Aorta (tissue), 5 donors: ENCODE results near the gene PIK3R6. TPM values are rescaled to one million over a fixed set of nuclear protein-coding genes. Genes with fewer than 3 reads are reported as not detected.

Source experiments
- ATAC-seq: fragments of 200-7000 bp; cut with Tn5 transposase; one replicate; pipeline ENCODE4 v1.9.1; 2022; ENCODE audit warnings: moderate library complexity; ENCODE audit not compliant: low FRiP score
- DNase-seq, 2 donors: peaks; one replicate each; pipeline ENCODE4 v3.0.0-alpha.2; 2020
- H3K27ac ChIP-seq, 2 donors: one replicate each; pipeline ENCODE4 v1.5.1; 2013; ENCODE audit warnings: low read length in 2 of 2, mild to moderate bottlenecking in 2 of 2, moderate library complexity in 2 of 2, control low read depth in 1 of 2, inconsistent platforms in 1 of 2, low read depth in 1 of 2
- H3K27me3 ChIP-seq, 2 donors: one replicate each; pipeline ENCODE4 v1.6.1; 2013; ENCODE audit warnings: control low read depth in 1 of 2, low read length in 1 of 2, mild to moderate bottlenecking in 1 of 2, moderate library complexity in 1 of 2; ENCODE audit not compliant: insufficient read depth in 2 of 2, control insufficient read depth in 1 of 2
- H3K36me3 ChIP-seq, 2 donors: one replicate each; pipeline ENCODE4 v1.6.1; 2013; ENCODE audit warnings: control low read depth in 1 of 2, low read length in 1 of 2, mild to moderate bottlenecking in 1 of 2; ENCODE audit not compliant: insufficient read depth in 2 of 2, control insufficient read depth in 1 of 2
- H3K4me1 ChIP-seq, 2 donors: one replicate each; pipeline ENCODE4 v1.6.1; 2013; ENCODE audit warnings: low read length in 2 of 2, control low read depth in 1 of 2, mild to moderate bottlenecking in 1 of 2, moderate library complexity in 1 of 2; ENCODE audit not compliant: insufficient read depth in 2 of 2, control insufficient read depth in 1 of 2
- H3K4me3 ChIP-seq, 2 donors: one replicate each; pipeline ENCODE4 v1.5.1; 2013; ENCODE audit warnings: low read length in 2 of 2, control low read depth in 1 of 2, mild to moderate bottlenecking in 1 of 2
- H3K9me3 ChIP-seq: one replicate; pipeline ENCODE4 v1.6.1; 2013; ENCODE audit warnings: mild to moderate bottlenecking, low read length; ENCODE audit not compliant: control insufficient read depth
- WGBS, 2 donors: extraction: QIAGEN DNeasy Blood & Tissue Kit; methylation state at CpG; one replicate each; pipeline ENCODE4 v1.1.7; 2013; 5-methylcytosine and 5-hydroxymethylcytosine counted together
- intact Hi-C, 2 donors: fragments of 100-400 bp; cut with DNase I; formaldehyde crosslinking; loops; one replicate each; pipeline versions ENCODE4 v1.14.2 to v1.15.0; 2022
- polyA plus RNA-seq, 2 donors: library from polyadenylated mRNA; stranded (reverse); fragments of 200-250 nt; gene quantifications; one replicate each; pipeline ENCODE4 v1.2.3, GENCODE V29; 2013
- total RNA-seq, 2 donors: library from RNA; stranded (reverse); fragmentation: NEBNext Ultra II Directional; extraction: Animal tissue kit (Norgen Biotek cat#: 25700); gene quantifications; one replicate each; pipeline ENCODE4 v1.2.1, GENCODE V29; 2021
- donor health status: healthy with polysubstance abuse.
- donor health status: Bipolar disorder and iron deficiency.
- donor health status: DM: no; HTN: no; CAD: no.
- donor health status: DM: no; HTN: no; CAD: no.
- donor health status: DM: yes; HTN: yes; CAD: no.

The PIK3R6 gene
- total and polyA plus RNA-seq, 4 donors, result 0.10 to 3.5 (median 1.0) TPM

GRCh38 chr17:8828517-8828875, 39.0 kb downstream of the PIK3R6 start:
- intact Hi-C loops, result no loop called here
- 87 to 91% methylated on average over 20 of the region's 20 CpGs for WGBS, 2 donors

DNA sequence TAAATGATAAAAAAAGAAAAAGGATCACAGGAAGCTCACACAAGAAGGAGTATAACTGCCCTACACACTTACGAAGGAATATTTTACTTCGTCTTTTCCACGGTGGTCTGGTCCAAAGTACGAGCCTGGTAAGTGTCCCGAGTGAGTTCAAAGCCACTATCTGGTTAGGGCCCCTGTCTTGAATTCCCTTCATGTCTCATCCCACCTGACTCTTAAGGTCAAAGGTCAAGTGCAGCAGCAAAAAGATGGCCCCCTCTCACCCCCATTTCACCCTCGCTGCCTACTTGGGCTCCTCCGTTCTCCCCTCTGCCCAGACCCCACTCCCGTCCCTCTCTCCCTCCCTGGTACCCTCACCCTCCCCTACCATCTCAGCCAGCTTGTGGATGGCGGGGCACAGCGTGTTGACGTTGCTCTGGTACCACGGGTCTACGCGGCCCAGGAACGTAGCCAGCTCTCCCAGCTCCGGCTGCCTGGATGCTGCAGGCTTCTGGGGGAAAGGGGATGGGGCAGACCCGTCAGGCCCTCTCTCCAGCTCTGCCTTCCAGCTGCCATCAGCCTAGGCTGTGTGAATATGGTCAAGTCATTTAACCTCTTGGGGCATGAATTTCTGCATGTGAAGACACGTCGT, 40.6 kb downstream of the PIK3R6 start:
- 73 to 78% methylated on average over 19 of the region's 19 CpGs for WGBS, 2 donors
- H3K27ac ChIP-seq, result no peak overlapping the region
- H3K4me3 ChIP-seq, result no peak overlapping the region
- no peaks in the 10 kb centered on the region for H3K27me3 ChIP-seq
- H3K36me3 ChIP-seq, result no peaks in the 10 kb centered on the region
- DNase-seq, result no peak
- ATAC-seq, result no peak
- no peaks in the 10 kb centered on the region for H3K4me1 ChIP-seq
- intact Hi-C loops, result no loop called here
- peaks cover 2% of the 10 kb centered on the region for H3K9me3 ChIP-seq

More at GRCh38 chr17:8828517-8828875, 39.0 kb downstream of the PIK3R6 start:
- Histone ChIP-seq H3K27me3 (no peaks in the 10 kb centered on the region), H3K4me3 (no peak overlapping the region), H3K9me3 (peaks cover 2% of the 10 kb centered on the region), H3K4me1 (no peaks in the 10 kb centered on the region), H3K27ac (no peak overlapping the region), H3K36me3 (no peaks in the 10 kb centered on the region)
- DNase-seq, result no peak
- no peak for ATAC-seq

DNA sequence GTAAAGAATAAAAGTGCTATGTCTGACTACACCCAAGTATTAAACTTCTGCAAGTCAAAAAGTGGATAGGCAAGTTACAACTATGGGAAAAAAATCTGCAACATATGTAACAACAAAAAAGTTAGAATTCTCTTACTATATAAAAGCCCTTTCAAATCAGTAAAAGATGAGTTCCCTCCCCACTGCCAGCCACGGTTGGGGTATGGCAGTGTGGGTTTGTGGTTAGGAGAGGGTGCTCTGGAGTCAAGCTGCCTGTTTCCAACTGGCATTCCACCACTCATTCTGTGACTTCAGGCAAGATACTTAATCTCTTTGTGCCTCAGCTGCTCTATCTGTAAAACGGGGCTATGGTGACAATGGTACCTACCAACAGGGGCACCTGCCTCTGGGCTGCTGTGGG, 41.7 kb downstream of the PIK3R6 start:
- Histone ChIP-seq H3K27me3 (no peaks in the 10 kb centered on the region), H3K27ac (no peak overlapping the region), H3K4me3 (no peak overlapping the region), H3K9me3 (peaks cover 2% of the 10 kb centered on the region), H3K4me1 (no peaks in the 10 kb centered on the region), H3K36me3 (no peaks in the 10 kb centered on the region)
- 63 to 64% methylated on average over 2 of the region's 2 CpGs for WGBS, 2 donors
- ATAC-seq (no peak), DNase-seq (no peak)
- intact Hi-C loops, result no loop called here

DNA sequence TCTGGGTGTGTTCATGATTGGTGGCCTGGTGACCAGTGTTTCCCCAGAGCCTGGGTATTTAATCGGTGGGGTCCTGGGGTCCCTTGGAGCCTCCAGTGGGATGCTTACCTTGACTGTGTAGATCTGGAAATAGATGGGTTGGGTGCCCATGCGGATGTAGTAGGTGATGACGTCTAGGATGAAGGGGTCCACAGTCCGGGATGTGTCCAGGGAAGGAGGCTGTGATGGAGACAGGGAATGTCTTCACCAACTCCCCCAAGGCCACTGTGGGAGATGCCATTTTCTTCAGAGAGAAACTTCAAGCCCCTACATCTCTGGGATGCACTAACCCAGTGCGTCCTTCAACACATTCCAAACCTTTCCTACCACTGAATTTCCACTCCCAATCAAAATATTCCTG, 44.2 kb downstream of the PIK3R6 start:
- Histone ChIP-seq H3K27me3 (no peaks in the 10 kb centered on the region), H3K36me3 (no peaks in the 10 kb centered on the region), H3K4me3 (no peak overlapping the region), H3K4me1 (no peaks in the 10 kb centered on the region), H3K27ac (no peak overlapping the region), H3K9me3 (peaks cover 2% of the 10 kb centered on the region)
- intact Hi-C loops, result no loop called here
- ATAC-seq (no peak), DNase-seq (no peak)
- WGBS, 2 donors, result 91 to 92% methylated on average over 5 of the region's 5 CpGs

- peaks cover 2% of the 10 kb centered on the region for H3K9me3 ChIP-seq
- no peak overlapping the region for H3K4me3 ChIP-seq
- ATAC-seq (no peak), DNase-seq (no peak)
- H3K27me3 ChIP-seq, result no peaks in the 10 kb centered on the region
- intact Hi-C loops, result no loop called here
- H3K4me1 ChIP-seq, result no peaks in the 10 kb centered on the region
- H3K27ac ChIP-seq, result no peak overlapping the region
- 87 to 88% methylated on average over 5 of the region's 5 CpGs for WGBS, 2 donors
- no peaks in the 10 kb centered on the region for H3K36me3 ChIP-seq
Measured at GRCh38 chr17:8822401-8823035, 45.0 kb downstream of the PIK3R6 start.

- no peak overlapping the region for H3K27ac ChIP-seq
- H3K9me3 ChIP-seq, result peaks cover 2% of the 10 kb centered on the region
- no peak overlapping the region for H3K4me3 ChIP-seq
- intact Hi-C loops, result no loop called here
- ATAC-seq (no peak), DNase-seq (no peak)
- H3K27me3 ChIP-seq, result no peaks in the 10 kb centered on the region
- WGBS, 2 donors, result 84 to 85% methylated on average over 10 of the region's 10 CpGs
- H3K36me3 ChIP-seq, result no peaks in the 10 kb centered on the region
- no peaks in the 10 kb centered on the region for H3K4me1 ChIP-seq
Measured at GRCh38 chr17:8821446-8822105, 45.9 kb downstream of the PIK3R6 start.

DNA sequence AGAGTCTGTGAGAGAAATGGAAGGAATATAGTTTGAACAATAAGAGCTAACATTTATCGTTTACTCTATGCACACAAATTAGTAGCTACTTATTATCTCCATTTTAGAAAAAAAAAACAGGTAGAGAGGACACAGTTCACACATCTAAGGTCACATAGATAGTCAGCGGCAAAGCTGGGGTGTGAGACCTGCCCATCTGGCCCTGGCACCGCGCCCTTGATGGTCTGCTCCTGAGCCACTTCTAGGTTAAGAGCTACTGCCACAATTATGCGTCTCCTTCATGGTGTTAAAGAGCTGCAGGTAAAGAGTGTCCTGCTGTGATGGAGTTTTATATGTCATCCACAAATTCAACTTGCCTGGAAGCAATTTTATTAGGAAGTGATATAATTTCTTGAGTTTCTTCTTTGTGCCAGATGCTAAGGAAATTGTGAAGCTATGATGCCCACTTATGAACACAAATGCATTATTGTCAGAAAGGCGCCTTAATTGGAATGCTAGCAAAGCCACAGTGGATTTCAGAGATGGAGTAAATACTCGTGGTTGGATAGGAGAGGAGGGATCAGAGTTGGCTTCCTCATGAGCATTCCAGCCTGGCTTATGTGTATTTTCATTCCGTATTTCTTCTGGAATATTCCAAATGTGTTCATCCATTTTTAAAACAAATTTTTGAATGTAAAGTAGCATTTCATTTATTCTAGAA, 47.0 kb downstream of the PIK3R6 start:
- H3K4me1 ChIP-seq, result no peaks in the 10 kb centered on the region
- H3K27ac ChIP-seq, result no peak overlapping the region
- ATAC-seq (no peak), DNase-seq (no peak)
- H3K27me3 ChIP-seq, result no peaks in the 10 kb centered on the region
- intact Hi-C loops, result no loop called here
- peaks cover 2% of the 10 kb centered on the region for H3K9me3 ChIP-seq
- WGBS, 2 donors, result 72 to 73% methylated on average over 8 of the region's 8 CpGs
- H3K4me3 ChIP-seq, result no peak overlapping the region
- H3K36me3 ChIP-seq, result no peaks in the 10 kb centered on the region

- intact Hi-C loops, result loop anchor here in 1 of 2 donors (10.0 kb wide), 1 partner anchor 844 kb away; no protein-coding TSS in a partner anchor
- 24 to 26% methylated on average over 3 of the region's 3 CpGs for WGBS, 2 donors
- DNase-seq, result no peak
- Histone ChIP-seq H3K27ac (no peak overlapping the region), H3K36me3 (no peaks in the 10 kb centered on the region), H3K27me3 (no peaks in the 10 kb centered on the region), H3K4me1 (no peaks in the 10 kb centered on the region), H3K9me3 (no peaks in the 10 kb centered on the region), H3K4me3 (no peak overlapping the region)
- ATAC-seq, result no peak
Measured at GRCh38 chr17:8818654-8819330, 48.7 kb downstream of the PIK3R6 start.
